GM12801 (cell line): ENCODE results near the gene PRM1.

Experiments used
- CTCF ChIP-seq: IDR thresholded peaks from one replicate; pipeline ENCODE4 v1.5.1; 2011; ENCODE audit warnings: control low read depth; ENCODE audit not compliant: insufficient read length; ENCODE audit errors: extremely low read depth

The PRM1 gene

GRCh38 chr16:11291091-11291703 lies 10.1 kb upstream of the PRM1 start:
- no peak for TF ChIP-seq CTCF

- no peak for TF ChIP-seq CTCF
Observed at GRCh38 chr16:11290102-11290893, 9.2 kb upstream of the PRM1 start.

- no peak for TF ChIP-seq CTCF
Observed at GRCh38 chr16:11289202-11289601, 8.1 kb upstream of the PRM1 start.

- TF ChIP-seq CTCF = no peak
Observed at GRCh38 chr16:11285842-11286241, 4.7 kb upstream of the PRM1 start.

- TF ChIP-seq CTCF = no peak
Observed at GRCh38 chr16:11283820-11284248, 2.7 kb upstream of the PRM1 start.

GRCh38 chr16:11278681-11279628 lies 2.2 kb downstream of the PRM1 start:
- TF ChIP-seq CTCF = no peak
